HG03439 (cell line): ENCODE results near the gene ESYT1.
A peak's percentile ranks its signal among the peaks of the same experiment; 100 is the strongest.

Source experiments
- ATAC-seq: cut with Tn5 transposase; IDR thresholded peaks from one replicate; pipeline ENCODE4 v1.9.1; 2021; ENCODE audit warnings: mild to moderate bottlenecking, moderate library complexity; ENCODE audit not compliant: unreplicated experiment

The ESYT1 gene, protein sequence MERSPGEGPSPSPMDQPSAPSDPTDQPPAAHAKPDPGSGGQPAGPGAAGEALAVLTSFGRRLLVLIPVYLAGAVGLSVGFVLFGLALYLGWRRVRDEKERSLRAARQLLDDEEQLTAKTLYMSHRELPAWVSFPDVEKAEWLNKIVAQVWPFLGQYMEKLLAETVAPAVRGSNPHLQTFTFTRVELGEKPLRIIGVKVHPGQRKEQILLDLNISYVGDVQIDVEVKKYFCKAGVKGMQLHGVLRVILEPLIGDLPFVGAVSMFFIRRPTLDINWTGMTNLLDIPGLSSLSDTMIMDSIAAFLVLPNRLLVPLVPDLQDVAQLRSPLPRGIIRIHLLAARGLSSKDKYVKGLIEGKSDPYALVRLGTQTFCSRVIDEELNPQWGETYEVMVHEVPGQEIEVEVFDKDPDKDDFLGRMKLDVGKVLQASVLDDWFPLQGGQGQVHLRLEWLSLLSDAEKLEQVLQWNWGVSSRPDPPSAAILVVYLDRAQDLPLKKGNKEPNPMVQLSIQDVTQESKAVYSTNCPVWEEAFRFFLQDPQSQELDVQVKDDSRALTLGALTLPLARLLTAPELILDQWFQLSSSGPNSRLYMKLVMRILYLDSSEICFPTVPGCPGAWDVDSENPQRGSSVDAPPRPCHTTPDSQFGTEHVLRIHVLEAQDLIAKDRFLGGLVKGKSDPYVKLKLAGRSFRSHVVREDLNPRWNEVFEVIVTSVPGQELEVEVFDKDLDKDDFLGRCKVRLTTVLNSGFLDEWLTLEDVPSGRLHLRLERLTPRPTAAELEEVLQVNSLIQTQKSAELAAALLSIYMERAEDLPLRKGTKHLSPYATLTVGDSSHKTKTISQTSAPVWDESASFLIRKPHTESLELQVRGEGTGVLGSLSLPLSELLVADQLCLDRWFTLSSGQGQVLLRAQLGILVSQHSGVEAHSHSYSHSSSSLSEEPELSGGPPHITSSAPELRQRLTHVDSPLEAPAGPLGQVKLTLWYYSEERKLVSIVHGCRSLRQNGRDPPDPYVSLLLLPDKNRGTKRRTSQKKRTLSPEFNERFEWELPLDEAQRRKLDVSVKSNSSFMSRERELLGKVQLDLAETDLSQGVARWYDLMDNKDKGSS

DNA sequence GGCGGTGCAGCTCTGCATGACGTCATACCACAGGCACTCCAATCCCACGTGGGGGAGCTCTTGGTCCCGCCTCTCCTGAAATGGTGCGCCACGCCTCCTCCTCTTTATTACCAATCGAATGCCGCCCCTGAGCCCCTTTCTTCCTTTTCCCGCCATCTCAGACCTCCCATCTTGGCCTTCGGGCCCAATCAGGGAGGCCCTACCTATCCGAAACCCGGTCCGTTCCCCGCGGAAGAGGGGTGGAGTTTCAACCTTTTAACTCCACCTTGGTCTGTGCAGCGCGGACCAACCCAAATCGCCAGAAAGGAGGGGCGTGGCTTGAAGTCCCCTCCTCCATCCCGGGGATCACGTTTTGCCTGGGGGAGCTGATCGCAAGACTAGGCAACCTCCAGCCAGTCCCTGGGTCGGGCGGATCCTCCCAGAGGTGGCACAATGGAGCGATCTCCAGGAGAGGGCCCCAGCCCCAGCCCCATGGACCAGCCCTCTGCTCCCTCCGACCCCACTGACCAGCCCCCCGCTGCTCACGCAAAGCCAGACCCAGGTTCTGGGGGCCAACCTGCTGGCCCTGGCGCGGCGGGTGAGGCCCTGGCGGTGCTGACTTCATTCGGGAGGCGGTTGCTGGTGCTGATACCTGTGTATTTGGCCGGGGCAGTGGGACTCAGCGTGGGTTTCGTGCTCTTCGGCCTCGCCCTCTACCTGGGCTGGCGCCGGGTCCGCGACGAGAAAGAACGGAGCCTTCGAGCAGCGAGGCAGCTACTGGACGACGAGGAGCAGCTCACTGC, at the start of gene ESYT1:
TSS of gene ESYT1 (plus strand) at position 380 of the 782 bp plus-strand sequence. CDS start at position 433, 53 bp downstream.
- ATAC-seq = peak; percentile 90

DNA sequence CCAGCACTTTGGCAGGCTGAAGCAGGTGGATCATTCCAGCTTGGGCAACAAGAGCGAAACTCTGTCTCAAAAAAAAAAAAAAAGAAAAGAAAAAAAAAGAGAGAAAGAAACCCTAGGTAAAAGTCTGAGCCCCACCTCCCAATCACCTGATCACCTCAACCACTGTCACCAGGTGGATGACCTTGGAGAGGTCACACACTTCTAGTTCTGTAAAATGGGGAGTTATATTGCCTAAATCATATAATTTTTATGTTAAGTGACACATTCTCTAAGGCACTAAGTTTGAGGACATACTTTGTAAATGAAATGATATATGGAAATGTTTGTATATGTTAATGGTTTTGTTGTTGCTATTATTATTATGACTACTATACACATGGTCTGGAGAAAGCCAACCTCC, 49.6 kb upstream of the ESYT1 start:
- ATAC-seq = no peak

DNA sequence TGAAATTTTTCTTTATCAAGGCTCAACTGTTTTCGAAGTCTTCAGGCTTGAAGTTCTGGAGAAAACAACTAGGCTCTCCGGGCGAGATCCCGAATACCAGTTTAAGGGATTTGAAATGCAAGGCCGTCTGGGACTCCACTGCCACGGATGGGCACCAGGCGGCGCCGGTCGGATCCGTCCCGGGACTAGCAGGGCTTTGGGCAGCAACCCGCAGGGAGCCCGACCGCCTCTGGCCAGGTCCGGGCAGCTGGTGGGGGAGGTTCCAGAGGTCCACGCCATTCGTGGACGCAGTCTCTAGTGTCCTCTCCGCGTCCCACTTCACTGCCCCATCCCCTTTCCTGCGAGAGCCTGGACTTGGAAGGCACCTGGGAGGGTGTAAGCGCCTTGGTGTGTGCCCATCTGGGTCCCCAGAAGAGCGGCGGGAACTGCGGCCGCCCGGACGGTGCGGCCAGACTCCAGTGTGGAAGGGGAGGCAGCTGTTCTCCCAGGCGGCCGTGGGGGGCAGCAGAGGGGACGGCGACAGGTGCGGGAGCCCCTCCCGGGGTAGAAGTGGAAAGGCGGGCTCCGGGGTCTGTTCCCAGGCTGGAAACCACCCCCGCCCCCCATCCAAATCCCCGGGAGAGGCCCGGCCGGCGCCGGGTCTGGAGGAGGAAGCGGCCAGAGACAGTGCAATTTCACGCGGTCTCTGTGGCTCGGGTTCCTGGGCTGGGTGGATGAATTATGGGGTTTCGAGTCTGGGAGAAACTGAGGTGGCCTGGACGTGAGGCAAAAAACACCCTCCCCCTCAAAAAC, 48.9 kb upstream of the ESYT1 start:
- peak; percentile 62 for ATAC-seq

DNA sequence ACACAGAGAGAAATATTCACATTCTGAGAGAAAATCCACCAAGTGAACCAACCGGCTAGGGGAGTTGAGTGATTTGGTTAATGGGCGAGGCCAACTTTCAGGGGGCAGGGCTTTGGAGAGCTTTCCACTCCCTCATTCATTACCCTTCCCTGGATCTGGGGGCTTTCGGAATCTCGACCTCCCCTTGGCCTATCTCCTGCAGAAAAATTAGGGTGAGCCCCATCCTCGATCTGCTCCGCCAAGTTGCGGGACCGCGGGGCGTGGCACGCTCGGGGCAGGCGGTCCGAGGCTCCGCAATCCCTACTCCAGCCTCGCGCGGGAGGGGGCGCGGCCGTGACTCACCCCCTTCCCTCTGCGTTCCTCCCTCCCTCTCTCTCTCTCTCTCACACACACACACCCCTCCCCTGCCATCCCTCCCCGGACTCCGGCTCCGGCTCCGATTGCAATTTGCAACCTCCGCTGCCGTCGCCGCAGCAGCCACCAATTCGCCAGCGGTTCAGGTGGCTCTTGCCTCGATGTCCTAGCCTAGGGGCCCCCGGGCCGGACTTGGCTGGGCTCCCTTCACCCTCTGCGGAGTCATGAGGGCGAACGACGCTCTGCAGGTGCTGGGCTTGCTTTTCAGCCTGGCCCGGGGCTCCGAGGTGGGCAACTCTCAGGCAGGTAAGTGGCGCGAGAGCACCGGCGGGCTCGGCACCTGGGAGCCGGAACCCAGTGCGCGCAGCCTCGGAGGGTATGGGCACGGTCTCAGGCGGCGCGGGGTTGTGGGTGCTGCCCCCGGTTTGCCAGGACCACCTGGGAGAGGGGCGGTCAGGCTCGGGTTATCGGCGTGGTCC, 48.1 kb upstream of the ESYT1 start, which contains the start of gene ERBB3:
TSS of gene ERBB3 (plus strand) at position 443 of the 833 bp plus-strand sequence. CDS start at position 579, 136 bp downstream.
- peak; percentile 31 for ATAC-seq

DNA sequence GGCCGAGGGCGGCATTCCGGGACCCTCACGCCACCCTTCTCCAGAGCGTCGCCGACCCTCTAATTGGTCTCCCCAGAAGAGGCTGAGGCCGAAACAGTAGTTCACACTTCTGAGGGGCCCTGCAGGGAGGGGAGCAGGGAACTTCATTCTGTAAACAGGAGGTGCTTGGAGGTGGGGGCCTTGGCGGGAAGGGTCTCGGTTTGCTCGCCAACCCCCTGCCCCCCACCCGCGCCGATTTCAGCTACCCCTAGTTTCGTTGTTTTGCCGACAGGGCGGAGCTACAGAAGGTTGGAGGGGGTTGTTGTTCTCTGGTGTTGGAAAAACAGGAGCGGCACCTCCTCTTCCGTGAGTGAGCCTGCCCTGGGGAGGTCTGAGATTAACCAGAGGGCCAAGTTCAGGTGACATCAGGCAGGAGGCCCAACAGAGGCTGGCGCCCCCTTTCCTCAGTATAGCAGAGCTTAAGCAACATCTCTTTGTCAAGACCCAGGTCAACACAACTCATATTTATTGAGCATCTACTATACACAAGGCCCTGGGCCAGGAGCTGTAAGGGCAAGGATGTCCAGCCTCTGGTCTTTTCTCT, 47.4 kb upstream of the ESYT1 start:
- ATAC-seq = no peak

DNA sequence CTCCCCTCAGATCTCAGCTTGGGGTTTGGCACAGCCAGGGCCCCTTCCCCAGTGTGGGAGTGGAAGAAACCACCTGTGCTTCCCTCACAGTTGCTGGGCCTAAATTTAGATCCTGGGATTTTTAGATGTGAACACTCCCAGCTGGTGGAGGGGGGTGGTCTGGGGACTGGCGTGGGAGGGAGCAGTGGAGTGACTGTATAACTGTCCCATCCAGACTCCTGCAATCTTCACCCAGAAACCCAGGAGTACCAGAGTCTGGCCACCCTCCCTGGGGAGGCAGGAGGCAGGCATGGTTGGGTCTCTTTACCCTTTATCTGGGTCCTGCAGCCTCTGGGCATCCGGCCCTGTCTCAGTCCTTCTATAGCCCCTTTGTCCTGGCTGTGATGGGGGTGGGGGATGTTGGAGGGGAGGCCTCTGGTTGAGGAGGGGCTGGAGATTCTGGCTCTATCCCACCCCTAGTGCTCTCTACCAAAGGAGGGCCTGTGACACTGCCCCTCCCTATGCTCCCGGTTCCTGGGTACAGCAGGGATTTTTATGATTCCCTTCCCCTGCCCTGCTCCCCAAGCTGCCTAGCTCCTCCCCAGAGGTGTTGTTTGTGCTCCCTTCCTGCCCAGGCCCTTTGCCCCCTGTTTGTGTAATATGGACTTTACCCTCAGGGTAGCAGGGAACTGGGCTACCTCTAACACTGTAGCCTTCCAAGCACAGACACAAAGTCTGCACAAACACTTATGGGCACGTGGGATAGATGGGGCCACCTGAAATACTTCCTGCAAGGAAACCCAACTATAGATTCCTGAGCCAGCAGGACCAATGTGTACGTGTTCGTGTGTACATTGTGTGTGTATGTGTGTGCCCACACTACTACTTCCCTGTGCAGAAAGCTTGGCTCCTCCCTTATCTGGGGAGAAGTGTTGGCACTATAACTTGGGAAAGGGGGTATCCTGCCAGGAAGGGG, 46.4 kb upstream of the ESYT1 start:
- ATAC-seq = no peak

DNA sequence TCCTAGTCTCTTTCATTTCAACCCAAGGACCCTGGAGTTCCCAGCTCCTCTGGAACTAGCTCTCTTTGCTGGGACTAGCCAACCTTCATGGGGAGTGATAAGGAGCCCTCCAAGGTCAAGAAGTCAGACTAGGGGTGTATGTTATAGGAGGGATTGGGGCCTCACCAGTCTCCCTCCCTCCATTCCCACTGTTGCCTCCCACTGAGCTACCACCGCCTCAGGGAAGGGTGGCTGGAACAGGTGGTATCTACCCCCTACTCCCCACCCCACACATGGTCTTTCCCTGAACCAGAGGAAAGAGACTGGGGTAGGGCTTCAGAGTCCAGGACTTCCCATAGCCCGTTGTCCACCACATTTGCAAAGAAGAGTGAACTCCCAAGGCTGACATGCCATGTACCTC, 45.7 kb upstream of the ESYT1 start:
- ATAC-seq = no peak

DNA sequence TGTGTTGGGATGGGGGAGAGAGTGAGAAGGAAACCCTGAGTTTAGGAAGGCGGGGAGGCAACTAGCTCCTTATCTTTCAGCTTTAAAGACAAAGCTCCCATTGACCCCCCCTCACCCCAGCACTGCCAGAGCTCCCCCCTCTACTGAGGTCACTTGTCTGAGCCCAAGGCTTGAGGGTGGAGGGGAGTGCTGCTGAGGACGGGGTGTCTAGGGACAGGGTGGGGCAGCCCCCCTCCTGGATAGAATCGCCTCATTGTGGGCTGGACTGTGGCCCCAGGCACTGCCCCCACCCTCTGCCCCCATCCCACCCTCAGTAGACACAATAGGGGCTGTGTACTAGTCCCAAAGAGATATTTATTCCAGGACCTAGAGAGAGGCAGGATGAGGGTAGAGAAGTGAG, 45.1 kb upstream of the ESYT1 start:
- ATAC-seq = no peak

DNA sequence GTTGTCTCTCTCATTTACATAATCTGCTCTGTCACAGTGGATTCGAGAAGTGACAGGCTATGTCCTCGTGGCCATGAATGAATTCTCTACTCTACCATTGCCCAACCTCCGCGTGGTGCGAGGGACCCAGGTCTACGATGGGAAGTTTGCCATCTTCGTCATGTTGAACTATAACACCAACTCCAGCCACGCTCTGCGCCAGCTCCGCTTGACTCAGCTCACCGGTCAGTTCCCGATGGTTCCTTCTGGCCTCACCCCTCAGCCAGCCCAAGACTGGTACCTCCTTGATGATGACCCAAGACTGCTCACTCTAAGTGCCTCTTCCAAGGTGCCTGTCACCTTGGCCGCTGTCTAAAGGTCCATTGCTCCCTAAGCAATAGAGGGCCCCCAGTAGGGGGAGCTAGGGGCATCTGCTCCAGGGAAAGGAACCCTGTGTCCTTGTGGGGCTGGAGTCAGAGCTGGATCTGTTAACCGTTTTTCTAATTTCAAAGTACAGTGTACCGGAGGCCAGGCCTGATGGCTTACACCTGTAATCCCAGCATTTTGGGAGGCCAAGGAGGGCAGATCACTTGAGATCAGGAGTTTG, 43.0 kb upstream of the ESYT1 start:
- ATAC-seq = no peak

DNA sequence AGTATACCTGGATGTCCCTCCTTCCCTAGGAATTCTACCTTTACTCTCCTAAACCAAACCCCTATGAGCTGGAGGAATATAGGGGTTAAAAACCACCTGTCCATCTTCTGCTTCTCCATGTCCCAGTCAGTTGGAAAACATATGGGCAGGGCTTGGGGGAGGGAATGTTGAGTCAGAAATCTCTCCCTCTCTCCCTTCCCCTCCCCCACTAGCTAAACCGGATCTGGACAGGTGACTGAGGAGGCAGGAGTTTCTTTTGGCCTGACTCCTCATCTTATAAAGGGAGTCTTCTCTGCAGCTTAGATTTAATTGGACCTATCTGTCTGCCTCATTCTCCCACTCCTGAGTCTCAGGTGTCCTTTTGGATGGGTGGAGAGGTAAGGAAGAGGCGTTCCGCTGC, 42.0 kb upstream of the ESYT1 start:
- ATAC-seq = no peak

DNA sequence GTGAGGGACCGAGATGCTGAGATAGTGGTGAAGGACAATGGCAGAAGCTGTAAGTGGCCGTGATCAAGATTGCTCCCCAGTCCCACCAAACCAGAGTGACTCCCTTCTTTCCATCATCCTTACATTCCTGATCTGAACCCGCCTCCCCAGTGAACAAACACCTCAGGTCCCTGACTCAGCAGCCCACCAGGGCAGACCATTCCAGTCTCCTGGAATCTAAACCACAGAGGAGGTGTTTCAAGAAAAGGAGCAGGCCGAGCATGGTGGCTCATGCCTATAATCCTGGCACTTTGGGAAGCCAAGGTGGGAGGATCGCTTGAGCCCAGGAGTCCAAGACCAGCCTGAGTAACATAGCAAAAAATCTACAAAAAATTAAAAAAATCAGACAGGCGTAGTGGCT, 41.5 kb upstream of the ESYT1 start:
- ATAC-seq = no peak

DNA sequence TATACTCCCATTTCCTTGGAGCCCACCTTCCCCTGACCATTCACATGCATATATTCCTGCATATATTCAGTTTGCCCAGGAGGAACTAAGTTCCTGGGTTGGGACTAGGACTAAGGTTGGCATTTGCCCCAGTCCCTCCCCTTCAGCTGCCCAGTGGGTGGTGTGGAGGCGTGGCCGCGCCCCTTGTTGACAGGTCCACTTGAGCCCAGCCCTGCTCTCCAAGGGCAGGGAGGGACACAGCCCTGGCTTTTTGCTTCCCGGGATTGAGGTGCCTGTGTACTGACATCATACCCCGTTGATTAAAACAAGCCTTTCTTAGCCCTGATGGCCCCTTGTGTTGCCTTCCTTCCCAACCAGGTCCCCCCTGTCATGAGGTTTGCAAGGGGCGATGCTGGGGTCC, 40.8 kb upstream of the ESYT1 start:
- no peak for ATAC-seq

DNA sequence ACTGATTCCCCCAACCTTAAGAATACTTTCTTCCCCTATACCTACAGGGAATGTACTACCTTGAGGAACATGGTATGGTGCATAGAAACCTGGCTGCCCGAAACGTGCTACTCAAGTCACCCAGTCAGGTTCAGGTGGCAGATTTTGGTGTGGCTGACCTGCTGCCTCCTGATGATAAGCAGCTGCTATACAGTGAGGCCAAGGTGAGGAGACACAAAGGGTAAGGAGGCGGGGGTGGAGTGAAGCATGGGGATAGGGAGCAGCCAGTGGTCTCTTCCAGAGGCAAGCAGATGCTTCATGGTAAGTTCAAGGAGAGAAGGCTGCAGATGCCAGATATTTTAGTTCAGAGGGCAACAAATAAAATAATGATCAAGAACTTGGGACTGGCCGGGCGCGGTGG, 30.3 kb upstream of the ESYT1 start:
- ATAC-seq = no peak

DNA sequence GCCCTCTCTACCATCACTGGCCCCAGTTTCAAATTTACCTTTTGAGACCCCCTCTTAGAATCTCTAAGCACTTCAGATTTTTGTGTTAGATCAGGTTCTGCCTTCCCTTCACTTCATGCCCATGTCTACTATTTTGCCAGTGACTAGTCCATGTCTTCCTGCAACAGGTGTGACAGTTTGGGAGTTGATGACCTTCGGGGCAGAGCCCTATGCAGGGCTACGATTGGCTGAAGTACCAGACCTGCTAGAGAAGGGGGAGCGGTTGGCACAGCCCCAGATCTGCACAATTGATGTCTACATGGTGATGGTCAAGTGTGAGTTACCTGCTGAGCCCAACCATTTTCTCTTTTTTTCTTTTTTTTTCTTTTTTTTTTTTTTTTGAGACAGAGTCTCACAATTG, 29.5 kb upstream of the ESYT1 start:
- ATAC-seq = no peak

DNA sequence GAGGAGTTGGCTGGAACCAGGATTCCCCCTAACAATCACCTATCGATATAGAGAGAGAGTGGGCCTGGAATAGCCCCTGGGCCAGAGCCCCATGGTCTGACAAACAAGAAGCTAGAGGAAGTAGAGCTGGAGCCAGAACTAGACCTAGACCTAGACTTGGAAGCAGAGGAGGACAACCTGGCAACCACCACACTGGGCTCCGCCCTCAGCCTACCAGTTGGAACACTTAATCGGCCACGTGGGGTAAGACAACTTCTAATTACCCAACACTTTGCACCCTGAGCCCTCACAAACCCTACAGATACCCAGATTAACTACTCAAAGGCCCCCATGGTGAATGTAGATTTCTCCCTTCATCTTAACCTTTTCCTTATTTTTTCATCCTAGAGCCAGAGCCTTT, 28.3 kb upstream of the ESYT1 start:
- no peak for ATAC-seq

DNA sequence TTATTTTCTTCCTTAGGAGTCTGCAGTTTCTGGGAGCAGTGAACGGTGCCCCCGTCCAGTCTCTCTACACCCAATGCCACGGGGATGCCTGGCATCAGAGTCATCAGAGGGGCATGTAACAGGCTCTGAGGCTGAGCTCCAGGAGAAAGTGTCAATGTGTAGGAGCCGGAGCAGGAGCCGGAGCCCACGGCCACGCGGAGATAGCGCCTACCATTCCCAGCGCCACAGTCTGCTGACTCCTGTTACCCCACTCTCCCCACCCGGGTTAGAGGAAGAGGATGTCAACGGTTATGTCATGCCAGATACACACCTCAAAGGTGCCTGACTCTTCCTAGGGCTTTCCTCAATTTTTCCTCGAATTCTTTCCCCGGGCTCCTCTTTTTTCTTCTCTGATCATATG, 27.0 kb upstream of the ESYT1 start:
- ATAC-seq = no peak

DNA sequence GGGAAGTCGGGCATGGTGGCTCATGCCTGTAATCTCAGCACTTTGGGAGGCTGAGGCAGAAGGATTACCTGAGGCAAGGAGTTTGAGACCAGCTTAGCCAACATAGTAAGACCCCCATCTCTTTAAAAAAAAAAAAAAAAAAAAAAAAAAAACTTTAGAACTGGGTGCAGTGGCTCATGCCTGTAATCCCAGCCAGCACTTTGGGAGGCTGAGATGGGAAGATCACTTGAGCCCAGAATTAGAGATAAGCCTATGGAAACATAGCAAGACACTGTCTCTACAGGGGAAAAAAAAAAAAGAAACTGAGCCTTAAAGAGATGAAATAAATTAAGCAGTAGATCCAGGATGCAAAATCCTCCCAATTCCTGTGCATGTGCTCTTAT, 25.4 kb upstream of the ESYT1 start:
- no peak for ATAC-seq
